Nephron (organoid): ENCODE data around the gene KCNN3.
A peak's percentile ranks its signal among the peaks of the same experiment; 100 is the strongest.

ENCODE experiments used
- H3K27ac Mint-ChIP-seq, 3 experiments: 2 replicates each; pipeline ENCODE4 v1.8.0; 2020; ENCODE audit warnings: mixed read lengths in 3 of 3, mild to moderate bottlenecking in 2 of 3, moderate library complexity in 1 of 3
- H3K27me3 Mint-ChIP-seq: 2 replicates; pipeline ENCODE4 v1.8.0; 2021; ENCODE audit warnings: low read depth, mild to moderate bottlenecking, moderate library complexity, mixed read lengths
- H3K36me3 Mint-ChIP-seq: 2 replicates; pipeline ENCODE4 v1.8.0; 2020; ENCODE audit warnings: low read depth, mixed read lengths
- H3K4me1 Mint-ChIP-seq: 2 replicates; pipeline ENCODE4 v1.8.0; 2020; ENCODE audit warnings: mixed read lengths
- H3K4me3 Mint-ChIP-seq, 3 experiments: 2 replicates each; pipeline ENCODE4 v1.8.0; 2020; ENCODE audit warnings: mild to moderate bottlenecking in 3 of 3, mixed read lengths in 3 of 3, moderate library complexity in 2 of 3
- H3K9me3 Mint-ChIP-seq: 2 replicates; pipeline ENCODE4 v1.8.0; 2020; ENCODE audit warnings: mixed read lengths
- TF ChIP-seq, protein P1 (sequence below), 3 experiments: fragments of 200-600 bp; sonication (generic); IDR thresholded peaks; one replicate each; pipeline ENCODE4 v1.5.0; 2021; ENCODE audit warnings: antibody characterized with exemption in 3 of 3; ENCODE audit not compliant: unreplicated experiment in 3 of 3

Gene KCNN3

DNA sequence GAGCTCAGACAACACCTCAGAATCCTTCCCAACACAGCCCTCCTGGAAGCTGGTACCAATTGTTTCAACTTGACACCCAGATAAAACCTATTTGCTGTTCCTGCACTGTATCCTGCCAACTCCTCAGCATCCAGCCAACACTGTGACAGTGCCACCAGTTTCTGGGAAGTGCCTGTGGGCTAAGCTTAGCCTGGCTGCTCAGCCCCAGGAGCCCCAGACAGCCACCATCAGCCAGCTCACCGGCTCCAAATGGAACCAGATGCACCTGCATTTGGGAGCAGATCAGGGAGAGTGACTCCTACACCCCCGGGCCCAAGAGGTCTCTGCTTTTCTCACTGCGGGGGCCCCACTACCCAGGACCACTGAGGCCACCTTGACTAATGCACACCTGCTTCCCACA lies 24.9 kb downstream of the KCNN3 start:
- Mint-ChIP-seq H3K4me1 (peaks cover 69% of the 10 kb centered on the region), H3K36me3 (no peaks in the 10 kb centered on the region), H3K27ac (peak overlapping the region in 2 of 3 experiments; percentile 11 to 73), H3K4me3 (peak overlapping the region in 1 of 3 experiments; percentile 1), H3K9me3 (no peaks in the 10 kb centered on the region), H3K27me3 (peaks cover 4% of the 10 kb centered on the region)
- TF ChIP-seq, protein P1, sequence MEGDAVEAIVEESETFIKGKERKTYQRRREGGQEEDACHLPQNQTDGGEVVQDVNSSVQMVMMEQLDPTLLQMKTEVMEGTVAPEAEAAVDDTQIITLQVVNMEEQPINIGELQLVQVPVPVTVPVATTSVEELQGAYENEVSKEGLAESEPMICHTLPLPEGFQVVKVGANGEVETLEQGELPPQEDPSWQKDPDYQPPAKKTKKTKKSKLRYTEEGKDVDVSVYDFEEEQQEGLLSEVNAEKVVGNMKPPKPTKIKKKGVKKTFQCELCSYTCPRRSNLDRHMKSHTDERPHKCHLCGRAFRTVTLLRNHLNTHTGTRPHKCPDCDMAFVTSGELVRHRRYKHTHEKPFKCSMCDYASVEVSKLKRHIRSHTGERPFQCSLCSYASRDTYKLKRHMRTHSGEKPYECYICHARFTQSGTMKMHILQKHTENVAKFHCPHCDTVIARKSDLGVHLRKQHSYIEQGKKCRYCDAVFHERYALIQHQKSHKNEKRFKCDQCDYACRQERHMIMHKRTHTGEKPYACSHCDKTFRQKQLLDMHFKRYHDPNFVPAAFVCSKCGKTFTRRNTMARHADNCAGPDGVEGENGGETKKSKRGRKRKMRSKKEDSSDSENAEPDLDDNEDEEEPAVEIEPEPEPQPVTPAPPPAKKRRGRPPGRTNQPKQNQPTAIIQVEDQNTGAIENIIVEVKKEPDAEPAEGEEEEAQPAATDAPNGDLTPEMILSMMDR (IDR thresholded peaks at IDR 0.05; ENCODE audit: unreplicated experiment in 3 of 3): no peak

DNA sequence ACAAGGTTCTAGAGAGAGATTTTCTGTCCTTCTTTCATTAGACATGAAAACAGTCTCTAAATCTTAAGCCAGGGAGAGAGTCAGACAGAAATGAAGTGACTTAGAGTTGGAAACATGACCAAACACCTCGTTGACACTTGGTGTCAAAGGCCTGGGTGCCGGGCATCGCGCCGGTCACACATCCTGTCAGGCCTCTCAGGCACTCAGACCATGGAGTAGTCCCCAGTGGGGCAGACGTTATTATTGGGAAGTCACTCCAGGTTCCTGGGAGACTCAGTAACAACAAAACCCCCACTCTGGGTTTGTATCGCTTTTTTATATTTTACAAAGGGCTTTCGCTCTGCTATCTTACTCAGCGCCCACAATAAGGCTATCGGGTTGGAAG lies 25.8 kb downstream of the KCNN3 start:
- TF ChIP-seq, protein P1 (IDR thresholded peaks at IDR 0.05; ENCODE audit: unreplicated experiment in 3 of 3): no peak
- Mint-ChIP-seq H3K4me3 (no peak overlapping the region), H3K9me3 (no peaks in the 10 kb centered on the region), H3K36me3 (no peaks in the 10 kb centered on the region), H3K27me3 (peaks cover 4% of the 10 kb centered on the region), H3K27ac (peak overlapping the region in 2 of 3 experiments; percentile 47 to 91), H3K4me1 (peaks cover 77% of the 10 kb centered on the region)

DNA sequence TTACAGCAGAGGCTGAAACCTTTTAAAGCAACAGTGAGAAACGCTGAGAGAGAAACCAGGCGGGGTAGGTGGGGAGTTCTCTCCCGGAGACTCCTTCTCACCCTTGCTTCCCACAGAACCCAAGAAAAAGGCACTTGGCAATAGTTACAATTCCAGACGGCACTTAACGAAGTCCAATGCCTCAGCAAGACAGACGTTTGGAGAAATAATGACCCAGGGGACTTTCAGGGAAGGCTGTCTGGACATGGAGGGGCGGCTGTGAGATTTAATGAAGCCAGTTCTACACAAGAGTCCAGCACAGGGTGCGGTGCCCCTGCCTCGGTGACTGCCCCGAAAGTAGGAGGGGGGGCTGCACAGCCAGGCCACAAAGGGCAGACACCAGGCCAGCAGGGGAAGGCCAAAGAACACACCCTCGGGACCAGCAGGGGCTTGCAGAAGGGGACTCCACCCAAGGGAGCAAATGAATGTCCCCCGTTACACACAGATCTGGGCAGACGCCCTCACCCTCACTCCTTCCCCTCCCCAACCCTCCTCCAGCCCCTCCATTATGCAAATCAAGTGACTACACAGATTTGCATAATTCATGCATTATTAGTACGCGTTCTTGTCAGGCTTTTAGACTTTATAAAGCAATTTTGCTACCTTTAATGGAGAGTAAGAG lies 26.3 kb downstream of the KCNN3 start:
- H3K4me3 Mint-ChIP-seq: peak overlapping the region; percentile 5 to 27 (median 6)
- H3K4me1 Mint-ChIP-seq: peaks cover 77% of the 10 kb centered on the region
- H3K9me3 Mint-ChIP-seq: no peaks in the 10 kb centered on the region
- no peaks in the 10 kb centered on the region for H3K36me3 Mint-ChIP-seq
- H3K27ac Mint-ChIP-seq: peak overlapping the region; percentile 47 to 91 (median 67)
- TF ChIP-seq, protein P1 (IDR thresholded peaks at IDR 0.05; ENCODE audit: unreplicated experiment in 3 of 3): no peak
- H3K27me3 Mint-ChIP-seq: peaks cover 4% of the 10 kb centered on the region

DNA sequence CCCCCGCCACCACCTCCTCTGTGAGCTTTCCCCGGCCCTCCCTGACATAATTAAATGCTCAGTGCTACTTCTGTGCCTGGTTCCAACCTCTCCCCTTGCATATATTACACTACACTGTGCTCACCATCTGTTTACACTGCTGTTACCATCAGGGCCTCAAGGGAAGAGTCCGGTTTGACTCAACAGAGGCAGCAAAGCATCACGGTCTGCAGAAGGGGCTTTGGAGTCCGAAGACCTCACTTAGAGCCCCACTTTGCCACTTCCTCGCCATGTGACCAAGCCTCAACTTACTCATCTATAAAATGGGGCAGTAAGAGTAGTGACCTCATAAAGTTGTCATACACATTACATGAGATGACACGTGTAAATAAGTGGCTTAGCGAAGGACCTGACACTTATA lies 27.4 kb downstream of the KCNN3 start:
- no peaks in the 10 kb centered on the region for H3K36me3 Mint-ChIP-seq
- no peak overlapping the region for H3K4me3 Mint-ChIP-seq
- H3K27me3 Mint-ChIP-seq: peaks cover 4% of the 10 kb centered on the region
- peaks cover 77% of the 10 kb centered on the region for H3K4me1 Mint-ChIP-seq
- TF ChIP-seq, protein P1 (IDR thresholded peaks at IDR 0.05; ENCODE audit: unreplicated experiment in 3 of 3): no peak
- H3K9me3 Mint-ChIP-seq: no peaks in the 10 kb centered on the region
- peak overlapping the region; percentile 15 to 91 (median 47) for H3K27ac Mint-ChIP-seq

DNA sequence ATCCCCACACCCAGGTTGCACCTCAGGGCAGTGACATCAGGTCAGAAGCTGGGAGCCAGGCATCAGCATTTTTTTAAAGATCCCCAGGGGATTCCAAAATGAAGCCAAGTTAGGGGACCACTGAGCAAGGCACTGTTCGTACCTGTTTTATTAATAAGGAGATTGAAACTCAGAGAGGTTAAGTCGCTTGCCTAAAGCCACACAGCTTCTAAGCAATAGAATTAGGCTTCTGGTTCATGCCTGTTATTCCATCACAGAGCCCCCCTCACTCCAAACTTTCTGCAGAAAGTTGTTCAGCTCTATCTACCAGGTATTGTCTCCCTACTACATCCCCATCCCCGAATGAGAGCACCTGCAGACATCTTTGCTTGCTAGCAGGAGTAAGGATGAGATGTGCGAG lies 28.7 kb downstream of the KCNN3 start:
- Mint-ChIP-seq H3K27me3 (peaks cover 4% of the 10 kb centered on the region), H3K9me3 (no peaks in the 10 kb centered on the region), H3K27ac (peak overlapping the region; percentile 72 to 99 (median 98)), H3K36me3 (no peaks in the 10 kb centered on the region), H3K4me1 (peaks cover 74% of the 10 kb centered on the region), H3K4me3 (no peak overlapping the region)
- TF ChIP-seq, protein P1 (IDR thresholded peaks at IDR 0.05; ENCODE audit: unreplicated experiment in 3 of 3): no peak
